WTC11 (cell line): ENCODE data around the gene LDLRAD4.

Experiments
- ARID4B ChIP-seq: sonication (generic); formaldehyde crosslinking; IDR thresholded peaks from 2 replicates; pipeline ENCODE4 v1.8.0; 2023; ENCODE audit warnings: missing genetic modification reagents, mild to moderate bottlenecking, borderline replicate concordance
- ATF2 ChIP-seq: sonication (generic); formaldehyde crosslinking; IDR thresholded peaks from 2 replicates; pipeline ENCODE4 v1.8.1; 2022; ENCODE audit warnings: low read depth, missing genetic modification reagents, borderline replicate concordance
- CREB1 ChIP-seq: sonication (generic); formaldehyde crosslinking; IDR thresholded peaks from 2 replicates; pipeline ENCODE4 v1.8.0; 2023; ENCODE audit warnings: mild to moderate bottlenecking, missing genetic modification reagents
- CTCF ChIP-seq: fragments of 200-600 bp; IDR thresholded peaks from 2 replicates; pipeline ENCODE4 v1.8.0; 2022; ENCODE audit warnings: antibody characterized with exemption
- ETV6 ChIP-seq: sonication (generic); formaldehyde crosslinking; IDR thresholded peaks from 2 replicates; pipeline ENCODE4 v1.8.1; 2022; ENCODE audit warnings: mild to moderate bottlenecking, missing genetic modification reagents
- JUN ChIP-seq: sonication (generic); formaldehyde crosslinking; IDR thresholded peaks from 2 replicates; pipeline ENCODE4 v1.8.0; 2023; ENCODE audit warnings: mild to moderate bottlenecking, missing genetic modification reagents
- NFYB ChIP-seq: sonication (generic); formaldehyde crosslinking; conservative IDR thresholded peaks from 2 replicates; pipeline ENCODE4 v1.8.0; 2022; ENCODE audit warnings: low read depth, missing genetic modification reagents
- PREB ChIP-seq: sonication (generic); formaldehyde crosslinking; IDR thresholded peaks from 2 replicates; pipeline ENCODE4 v1.8.1; 2022; ENCODE audit warnings: mild to moderate bottlenecking, missing genetic modification reagents, moderate library complexity, borderline replicate concordance
- USF2 ChIP-seq: sonication (generic); formaldehyde crosslinking; IDR thresholded peaks from 2 replicates; pipeline ENCODE4 v1.8.1; 2023; ENCODE audit warnings: mild to moderate bottlenecking, missing genetic modification reagents, moderate library complexity
- ZNF317 ChIP-seq: sonication (generic); formaldehyde crosslinking; IDR thresholded peaks from 2 replicates; pipeline ENCODE4 v1.8.1; 2023; ENCODE audit warnings: low read depth, mild to moderate bottlenecking, moderate library complexity, missing genetic modification reagents, borderline replicate concordance
- ZSCAN18 ChIP-seq: fragments of 250-450 bp; sonication (Bioruptor Pico); IDR thresholded peaks from 2 replicates; pipeline ENCODE4 v2.1.2; 2022; ENCODE audit warnings: mild to moderate bottlenecking, moderate library complexity

GRCh38 chr18:13471971-13472628 is 253.5 kb downstream of the LDLRAD4 start:
- TF ChIP-seq PREB (CRISPR knock-in tag): no peak
- no peak for TF ChIP-seq CTCF
- TF ChIP-seq ETV6: no peak
- TF ChIP-seq NFYB: no peak
- no peak for TF ChIP-seq ZSCAN18 (CRISPR knock-in tag)
- no peak for TF ChIP-seq JUN (CRISPR knock-in tag)
- no peak for TF ChIP-seq CREB1 (CRISPR knock-in tag)
- no peak for TF ChIP-seq ARID4B (CRISPR knock-in tag)
- TF ChIP-seq ATF2 (CRISPR knock-in tag): no peak
- no peak for TF ChIP-seq ZNF317 (CRISPR knock-in tag)
- no peak for TF ChIP-seq USF2 (CRISPR knock-in tag)
